Loucy (cell line): ENCODE data around the gene MPL.

Experiments
- EZH2phosphoT487 ChIP-seq: fragments of 200-600 bp; IDR thresholded peaks from 2 replicates; pipeline ENCODE4 v1.6.1; 2018; ENCODE audit warnings: antibody characterized with exemption, mild to moderate bottlenecking, moderate library complexity, borderline replicate concordance
- TF ChIP-seq, protein P1 (sequence below): fragments of 200-600 bp; sonication (generic); conservative IDR thresholded peaks from 2 replicates; pipeline ENCODE4 v1.5.1; 2014; ENCODE audit warnings: mild to moderate bottlenecking, antibody characterized with exemption, low read length

- TF ChIP-seq, protein P1, sequence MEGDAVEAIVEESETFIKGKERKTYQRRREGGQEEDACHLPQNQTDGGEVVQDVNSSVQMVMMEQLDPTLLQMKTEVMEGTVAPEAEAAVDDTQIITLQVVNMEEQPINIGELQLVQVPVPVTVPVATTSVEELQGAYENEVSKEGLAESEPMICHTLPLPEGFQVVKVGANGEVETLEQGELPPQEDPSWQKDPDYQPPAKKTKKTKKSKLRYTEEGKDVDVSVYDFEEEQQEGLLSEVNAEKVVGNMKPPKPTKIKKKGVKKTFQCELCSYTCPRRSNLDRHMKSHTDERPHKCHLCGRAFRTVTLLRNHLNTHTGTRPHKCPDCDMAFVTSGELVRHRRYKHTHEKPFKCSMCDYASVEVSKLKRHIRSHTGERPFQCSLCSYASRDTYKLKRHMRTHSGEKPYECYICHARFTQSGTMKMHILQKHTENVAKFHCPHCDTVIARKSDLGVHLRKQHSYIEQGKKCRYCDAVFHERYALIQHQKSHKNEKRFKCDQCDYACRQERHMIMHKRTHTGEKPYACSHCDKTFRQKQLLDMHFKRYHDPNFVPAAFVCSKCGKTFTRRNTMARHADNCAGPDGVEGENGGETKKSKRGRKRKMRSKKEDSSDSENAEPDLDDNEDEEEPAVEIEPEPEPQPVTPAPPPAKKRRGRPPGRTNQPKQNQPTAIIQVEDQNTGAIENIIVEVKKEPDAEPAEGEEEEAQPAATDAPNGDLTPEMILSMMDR: no peak
- TF ChIP-seq EZH2phosphoT487: no peak
These were observed 2.9 kb downstream of the MPL start for GRCh38 chr1:43340559-43340958.
